ENCODE results near the gene ABLIM3. TPM values are rescaled to one million over a fixed set of nuclear protein-coding genes. Genes with fewer than 3 reads are reported as not detected.

ABLIM3 gene
- total and polyA plus RNA-seq, 2 of the 13 experiments (the other 11 are each of a cell fraction or from before 2014, with no cell fraction given): 0.53 to 6.3 TPM

DNA sequence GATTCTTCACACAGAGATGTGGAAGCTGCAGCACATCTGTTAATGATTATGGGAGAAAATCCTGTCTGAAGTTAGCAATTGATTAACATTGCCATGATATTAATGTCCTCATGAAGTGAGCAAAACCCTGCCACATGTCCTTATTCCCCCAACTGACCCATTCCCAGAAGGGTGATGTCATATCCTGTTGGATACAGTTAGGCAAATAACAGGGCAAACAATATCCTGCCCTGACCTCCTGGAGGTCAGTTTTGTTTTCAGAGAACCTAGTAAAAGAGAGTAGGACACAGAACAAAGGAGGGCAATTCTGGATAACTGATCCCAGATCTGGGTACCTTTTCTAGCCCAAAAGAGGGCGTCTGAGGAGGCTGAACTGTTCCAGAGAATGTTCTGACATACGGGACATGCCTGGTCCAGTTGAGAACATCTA, 11.0 kb downstream of the ABLIM3 start (continued):
- TF ChIP-seq YEATS2 (CRISPR knock-in tag; IDR thresholded peaks at IDR 0.05; ENCODE audit: borderline replicate concordance) (peak; percentile 25; the same call in 1 of the 2 replicates), ATRX (CRISPR knock-in tag; IDR thresholded peaks at IDR 0.05; ENCODE audit: borderline replicate concordance) (no peak), RBFOX2 (IDR thresholded peaks at IDR 0.05; ENCODE audit: low read depth, low read length) (no peak), PHF21A (CRISPR knock-in tag; IDR thresholded peaks at IDR 0.05) (peak; percentile 86), FOXJ3 (CRISPR knock-in tag; IDR thresholded peaks at IDR 0.05; ENCODE audit: borderline replicate concordance) (no peak), FOXK2 (IDR thresholded peaks at IDR 0.05) (no peak), FOXA1 (IDR thresholded peaks at IDR 0.05) (no peak), FOXA1 (CRISPR knock-in tag; IDR thresholded peaks at IDR 0.05) (peak; percentile 80), ZNF562 (CRISPR knock-in tag; IDR thresholded peaks at IDR 0.05; ENCODE audit: borderline replicate concordance) (no peak), SRSF1 (optimal IDR thresholded peaks at IDR 0.05; ENCODE audit: low read depth, low read length) (no peak), KAT8 (CRISPR knock-in tag; IDR thresholded peaks at IDR 0.05) (peak; percentile 77), MXD4 (CRISPR knock-in tag; IDR thresholded peaks at IDR 0.05) (no peak), TAF1 (CRISPR knock-in tag; IDR thresholded peaks at IDR 0.05) (no peak), ELF3 (CRISPR knock-in tag; IDR thresholded peaks at IDR 0.05) (peak; percentile 88), GTF2F1 (IDR thresholded peaks at IDR 0.05; ENCODE audit: low read length) (no peak)
- TF ChIP-seq, protein P1, sequence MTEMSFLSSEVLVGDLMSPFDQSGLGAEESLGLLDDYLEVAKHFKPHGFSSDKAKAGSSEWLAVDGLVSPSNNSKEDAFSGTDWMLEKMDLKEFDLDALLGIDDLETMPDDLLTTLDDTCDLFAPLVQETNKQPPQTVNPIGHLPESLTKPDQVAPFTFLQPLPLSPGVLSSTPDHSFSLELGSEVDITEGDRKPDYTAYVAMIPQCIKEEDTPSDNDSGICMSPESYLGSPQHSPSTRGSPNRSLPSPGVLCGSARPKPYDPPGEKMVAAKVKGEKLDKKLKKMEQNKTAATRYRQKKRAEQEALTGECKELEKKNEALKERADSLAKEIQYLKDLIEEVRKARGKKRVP (CRISPR knock-in tag; IDR thresholded peaks at IDR 0.05): peak in 1 of 2 experiments; percentile 74; a peak in 1 of 4 replicates
- TF ChIP-seq, protein P2, sequence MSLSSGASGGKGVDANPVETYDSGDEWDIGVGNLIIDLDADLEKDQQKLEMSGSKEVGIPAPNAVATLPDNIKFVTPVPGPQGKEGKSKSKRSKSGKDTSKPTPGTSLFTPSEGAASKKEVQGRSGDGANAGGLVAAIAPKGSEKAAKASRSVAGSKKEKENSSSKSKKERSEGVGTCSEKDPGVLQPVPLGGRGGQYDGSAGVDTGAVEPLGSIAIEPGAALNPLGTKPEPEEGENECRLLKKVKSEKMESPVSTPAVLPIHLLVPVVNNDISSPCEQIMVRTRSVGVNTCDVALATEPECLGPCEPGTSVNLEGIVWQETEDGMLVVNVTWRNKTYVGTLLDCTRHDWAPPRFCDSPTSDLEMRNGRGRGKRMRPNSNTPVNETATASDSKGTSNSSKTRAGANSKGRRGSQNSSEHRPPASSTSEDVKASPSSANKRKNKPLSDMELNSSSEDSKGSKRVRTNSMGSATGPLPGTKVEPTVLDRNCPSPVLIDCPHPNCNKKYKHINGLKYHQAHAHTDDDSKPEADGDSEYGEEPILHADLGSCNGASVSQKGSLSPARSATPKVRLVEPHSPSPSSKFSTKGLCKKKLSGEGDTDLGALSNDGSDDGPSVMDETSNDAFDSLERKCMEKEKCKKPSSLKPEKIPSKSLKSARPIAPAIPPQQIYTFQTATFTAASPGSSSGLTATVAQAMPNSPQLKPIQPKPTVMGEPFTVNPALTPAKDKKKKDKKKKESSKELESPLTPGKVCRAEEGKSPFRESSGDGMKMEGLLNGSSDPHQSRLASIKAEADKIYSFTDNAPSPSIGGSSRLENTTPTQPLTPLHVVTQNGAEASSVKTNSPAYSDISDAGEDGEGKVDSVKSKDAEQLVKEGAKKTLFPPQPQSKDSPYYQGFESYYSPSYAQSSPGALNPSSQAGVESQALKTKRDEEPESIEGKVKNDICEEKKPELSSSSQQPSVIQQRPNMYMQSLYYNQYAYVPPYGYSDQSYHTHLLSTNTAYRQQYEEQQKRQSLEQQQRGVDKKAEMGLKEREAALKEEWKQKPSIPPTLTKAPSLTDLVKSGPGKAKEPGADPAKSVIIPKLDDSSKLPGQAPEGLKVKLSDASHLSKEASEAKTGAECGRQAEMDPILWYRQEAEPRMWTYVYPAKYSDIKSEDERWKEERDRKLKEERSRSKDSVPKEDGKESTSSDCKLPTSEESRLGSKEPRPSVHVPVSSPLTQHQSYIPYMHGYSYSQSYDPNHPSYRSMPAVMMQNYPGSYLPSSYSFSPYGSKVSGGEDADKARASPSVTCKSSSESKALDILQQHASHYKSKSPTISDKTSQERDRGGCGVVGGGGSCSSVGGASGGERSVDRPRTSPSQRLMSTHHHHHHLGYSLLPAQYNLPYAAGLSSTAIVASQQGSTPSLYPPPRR (CRISPR knock-in tag; IDR thresholded peaks at IDR 0.05; ENCODE audit: borderline replicate concordance): peak; percentile 74; the same call in 1 of the 2 replicates
- TF ChIP-seq, protein P3, sequence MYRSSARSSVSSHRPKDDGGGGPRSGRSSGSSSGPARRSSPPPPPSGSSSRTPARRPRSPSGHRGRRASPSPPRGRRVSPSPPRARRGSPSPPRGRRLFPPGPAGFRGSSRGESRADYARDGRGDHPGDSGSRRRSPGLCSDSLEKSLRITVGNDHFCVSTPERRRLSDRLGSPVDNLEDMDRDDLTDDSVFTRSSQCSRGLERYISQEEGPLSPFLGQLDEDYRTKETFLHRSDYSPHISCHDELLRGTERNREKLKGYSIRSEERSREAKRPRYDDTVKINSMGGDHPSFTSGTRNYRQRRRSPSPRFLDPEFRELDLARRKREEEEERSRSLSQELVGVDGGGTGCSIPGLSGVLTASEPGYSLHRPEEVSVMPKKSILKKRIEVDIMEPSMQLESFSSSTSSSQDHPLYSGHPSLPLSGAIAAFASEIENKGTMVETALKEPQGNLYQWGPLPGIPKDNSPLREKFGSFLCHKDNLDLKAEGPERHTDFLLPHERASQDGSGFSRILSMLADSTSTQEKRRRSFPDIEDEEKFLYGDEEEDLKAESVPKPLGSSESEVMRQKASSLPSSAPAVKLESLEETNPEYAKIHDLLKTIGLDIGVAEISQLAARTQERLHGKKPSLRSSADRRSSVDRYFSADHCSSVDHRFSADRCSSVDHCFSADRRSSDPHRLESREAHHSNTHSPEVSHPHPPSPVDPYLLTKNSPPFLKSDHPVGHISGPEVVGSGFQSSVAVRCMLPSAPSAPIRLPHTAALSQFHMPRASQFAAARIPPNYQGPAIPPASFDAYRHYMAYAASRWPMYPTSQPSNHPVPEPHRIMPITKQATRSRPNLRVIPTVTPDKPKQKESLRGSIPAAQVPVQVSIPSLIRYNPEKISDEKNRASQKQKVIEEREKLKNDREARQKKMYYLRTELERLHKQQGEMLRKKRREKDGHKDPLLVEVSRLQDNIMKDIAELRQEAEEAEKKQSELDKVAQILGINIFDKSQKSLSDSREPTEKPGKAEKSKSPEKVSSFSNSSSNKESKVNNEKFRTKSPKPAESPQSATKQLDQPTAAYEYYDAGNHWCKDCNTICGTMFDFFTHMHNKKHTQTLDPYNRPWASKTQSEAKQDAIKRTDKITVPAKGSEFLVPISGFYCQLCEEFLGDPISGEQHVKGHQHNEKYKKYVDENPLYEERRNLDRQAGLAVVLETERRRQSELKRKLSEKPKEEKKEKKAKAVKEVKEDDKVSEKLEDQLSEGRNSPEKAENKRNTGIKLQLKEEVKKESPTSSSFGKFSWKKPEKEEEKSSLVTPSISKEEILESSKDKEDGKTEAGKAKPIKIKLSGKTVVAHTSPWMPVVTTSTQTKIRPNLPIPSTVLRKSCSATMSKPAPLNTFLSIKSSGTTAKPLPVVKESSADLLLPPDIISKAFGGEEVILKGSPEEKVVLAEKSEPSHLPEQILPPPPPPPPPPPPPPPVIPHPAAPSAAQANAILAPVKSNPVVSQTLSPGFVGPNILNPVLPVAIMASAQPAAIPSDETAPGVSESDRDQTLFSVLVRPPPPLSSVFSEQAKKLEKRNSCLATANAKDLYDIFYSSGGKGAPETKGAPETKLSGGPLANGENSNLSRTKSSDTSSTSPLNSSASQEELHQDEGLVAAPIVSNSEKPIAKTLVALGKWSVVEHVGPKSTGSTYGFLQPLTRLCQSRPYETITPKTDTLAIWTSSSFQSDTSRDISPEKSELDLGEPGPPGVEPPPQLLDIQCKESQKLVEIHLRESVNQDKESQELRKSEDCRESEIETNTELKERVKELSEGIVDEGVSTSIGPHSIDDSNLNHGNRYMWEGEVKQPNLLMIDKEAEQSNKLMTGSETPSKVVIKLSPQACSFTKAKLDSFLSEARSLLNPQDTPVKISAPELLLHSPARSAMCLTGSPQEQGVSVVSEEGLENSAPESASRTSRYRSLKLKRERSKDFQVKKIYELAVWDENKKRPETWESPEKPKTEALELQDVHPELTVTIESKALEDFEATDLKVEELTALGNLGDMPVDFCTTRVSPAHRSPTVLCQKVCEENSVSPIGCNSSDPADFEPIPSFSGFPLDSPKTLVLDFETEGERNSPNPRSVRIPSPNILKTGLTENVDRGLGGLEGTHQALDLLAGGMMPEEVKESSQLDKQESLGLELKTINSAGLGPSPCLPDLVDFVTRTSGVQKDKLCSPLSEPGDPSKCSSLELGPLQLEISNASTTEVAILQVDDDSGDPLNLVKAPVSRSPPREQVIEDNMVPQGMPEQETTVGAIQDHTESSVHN (CRISPR knock-in tag; IDR thresholded peaks at IDR 0.05): no peak
